ENCODE measurements around the gene GAS2L1.

The GAS2L1 gene

GRCh38 chr22:29275167-29275566 lies 31.3 kb upstream of the GAS2L1 start:
- DNase-seq (ENCODE audit: low read depth, low spot score) = no peak

GRCh38 chr22:29275819-29276565 lies 30.5 kb upstream of the GAS2L1 start:
- no peak for DNase-seq (ENCODE audit: low read depth, low spot score)

DNA sequence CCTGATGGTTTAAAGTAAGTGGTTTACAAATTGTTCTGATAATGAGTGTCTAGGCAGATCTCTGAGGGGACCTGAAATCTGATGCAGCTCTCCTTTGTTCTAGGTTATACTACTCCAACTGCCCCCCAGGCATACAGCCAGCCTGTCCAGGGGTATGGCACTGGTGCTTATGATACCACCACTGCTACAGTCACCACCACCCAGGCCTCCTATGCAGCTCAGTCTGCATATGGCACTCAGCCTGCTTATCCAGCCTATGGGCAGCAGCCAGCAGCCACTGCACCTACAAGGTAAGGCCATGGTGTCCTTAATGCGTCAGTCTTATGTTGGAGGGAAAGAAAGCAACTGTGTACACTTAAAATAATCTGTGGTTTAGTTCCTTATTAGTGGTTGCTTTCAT lies 28.5 kb upstream of the GAS2L1 start:
- no peak for DNase-seq (ENCODE audit: low read depth, low spot score)

DNA sequence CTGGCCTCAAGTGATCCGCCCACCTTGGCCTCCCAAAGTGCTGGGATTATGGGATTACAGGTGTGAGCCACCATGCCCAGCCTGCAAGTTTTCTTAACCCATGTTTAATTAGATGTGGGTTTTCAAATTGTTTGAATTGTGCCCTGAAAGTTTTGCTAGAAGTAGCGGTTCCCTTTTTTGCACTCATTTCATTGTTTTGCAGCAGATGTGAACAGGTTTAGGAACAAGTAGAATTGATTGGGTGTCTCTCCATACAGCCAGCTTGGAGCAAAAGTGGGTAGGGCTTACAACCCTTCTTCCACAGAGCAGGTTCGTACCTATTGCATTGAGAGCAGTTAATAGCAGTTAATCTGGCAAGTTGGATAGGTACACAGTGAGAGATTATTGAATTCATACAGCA lies 22.3 kb upstream of the GAS2L1 start:
- DNase-seq (ENCODE audit: low read depth, low spot score) = no peak

DNA sequence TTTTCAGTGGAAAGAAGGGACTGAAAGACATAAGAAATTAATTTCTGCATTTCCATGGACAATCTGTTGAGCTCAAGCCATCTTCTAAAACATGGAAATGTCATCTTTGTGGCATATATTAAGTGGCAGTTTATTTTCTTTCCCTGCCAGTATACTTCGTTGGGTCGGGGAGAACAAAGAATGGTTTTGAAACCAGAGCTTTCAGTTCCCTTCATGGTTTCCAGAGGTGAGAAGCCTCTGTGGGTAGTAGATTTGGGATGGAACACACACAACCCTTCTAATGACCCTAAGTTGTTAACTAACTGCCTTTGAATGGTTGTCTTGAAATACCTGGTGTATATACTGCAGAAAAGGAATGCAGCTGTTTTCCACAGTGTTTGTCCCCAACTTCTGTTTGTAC lies 17.6 kb upstream of the GAS2L1 start:
- DNase-seq (ENCODE audit: low read depth, low spot score) = no peak

DNA sequence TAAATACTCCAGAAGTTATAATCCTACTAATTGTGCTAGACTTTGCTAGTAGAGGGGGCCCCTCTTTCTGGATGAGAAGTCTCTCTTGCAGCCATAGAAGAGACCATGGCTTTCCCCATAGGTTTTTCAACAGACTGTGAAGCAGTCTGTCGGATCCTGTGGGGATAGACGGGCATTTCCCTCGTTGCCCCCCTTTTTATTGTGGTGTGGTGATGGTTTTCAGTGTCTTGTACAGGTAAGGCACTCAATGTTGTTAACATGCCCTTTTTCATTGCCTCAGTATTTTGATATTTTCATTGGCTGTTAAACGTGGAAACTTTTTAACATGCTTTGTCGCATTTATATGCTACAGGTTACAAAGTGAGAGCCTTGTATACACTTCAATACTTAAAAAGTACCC lies 16.4 kb upstream of the GAS2L1 start:
- no peak for DNase-seq (ENCODE audit: low read depth, low spot score)

- DNase-seq (ENCODE audit: low read depth, low spot score) = no peak
Measured at GRCh38 chr22:29291215-29291614, 15.2 kb upstream of the GAS2L1 start.

DNA sequence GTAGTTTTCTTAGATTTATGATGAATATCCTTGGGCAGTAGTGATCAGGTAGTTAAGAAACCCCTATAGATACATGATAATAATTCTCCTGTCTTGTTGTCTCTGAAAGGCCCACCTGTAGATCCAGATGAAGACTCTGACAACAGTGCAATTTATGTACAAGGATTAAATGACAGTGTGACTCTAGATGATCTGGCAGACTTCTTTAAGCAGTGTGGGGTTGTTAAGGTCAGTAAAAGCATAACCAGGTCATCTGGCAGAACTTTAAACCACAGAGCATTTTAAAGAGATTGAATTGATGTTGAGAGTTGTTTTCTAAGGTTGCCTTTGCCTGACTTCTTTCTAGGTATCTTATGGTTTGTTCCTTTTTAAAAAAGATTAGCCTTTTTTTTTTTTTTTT lies 14.1 kb upstream of the GAS2L1 start:
- no peak for DNase-seq (ENCODE audit: low read depth, low spot score)

DNA sequence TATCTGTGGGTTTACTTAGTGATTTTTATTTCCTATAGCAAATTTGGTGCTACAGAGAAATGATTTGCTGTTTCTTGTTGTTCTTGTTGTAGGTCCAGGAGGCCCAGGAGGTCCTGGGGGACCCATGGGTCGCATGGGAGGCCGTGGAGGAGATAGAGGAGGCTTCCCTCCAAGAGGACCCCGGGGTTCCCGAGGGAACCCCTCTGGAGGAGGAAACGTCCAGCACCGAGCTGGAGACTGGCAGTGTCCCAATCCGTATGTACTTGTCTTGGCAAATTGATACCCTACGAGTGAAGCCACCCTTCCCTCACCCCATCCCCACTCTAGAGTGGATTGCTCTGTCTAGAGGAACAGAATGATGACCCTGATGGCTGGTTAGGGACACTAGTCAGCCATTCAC lies 7.8 kb upstream of the GAS2L1 start:
- no peak for DNase-seq (ENCODE audit: low read depth, low spot score)

GRCh38 chr22:29299136-29299900 lies 7.1 kb upstream of the GAS2L1 start:
- no peak for DNase-seq (ENCODE audit: low read depth, low spot score)

DNA sequence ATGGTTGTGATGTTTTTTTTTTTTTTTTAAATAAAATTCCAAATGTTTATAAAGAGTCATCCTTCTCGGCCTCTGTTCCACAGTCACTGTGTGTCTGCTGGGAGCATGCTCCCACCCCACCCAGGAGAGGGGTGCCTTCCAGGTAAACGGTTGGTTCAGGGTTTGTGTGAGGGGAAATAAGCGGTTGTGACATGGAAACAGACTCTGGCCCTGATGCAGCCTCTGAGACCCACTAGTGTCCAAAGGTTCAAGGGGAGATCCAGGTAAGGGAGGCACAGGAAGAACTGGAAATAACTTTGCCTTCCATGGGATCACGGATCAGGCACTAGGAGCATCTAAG lies 6.0 kb upstream of the GAS2L1 start:
- DNase-seq (ENCODE audit: low read depth, low spot score) = no peak

- no peak for DNase-seq (ENCODE audit: low read depth, low spot score)
Measured at GRCh38 chr22:29300807-29301601, 5.4 kb upstream of the GAS2L1 start.

DNA sequence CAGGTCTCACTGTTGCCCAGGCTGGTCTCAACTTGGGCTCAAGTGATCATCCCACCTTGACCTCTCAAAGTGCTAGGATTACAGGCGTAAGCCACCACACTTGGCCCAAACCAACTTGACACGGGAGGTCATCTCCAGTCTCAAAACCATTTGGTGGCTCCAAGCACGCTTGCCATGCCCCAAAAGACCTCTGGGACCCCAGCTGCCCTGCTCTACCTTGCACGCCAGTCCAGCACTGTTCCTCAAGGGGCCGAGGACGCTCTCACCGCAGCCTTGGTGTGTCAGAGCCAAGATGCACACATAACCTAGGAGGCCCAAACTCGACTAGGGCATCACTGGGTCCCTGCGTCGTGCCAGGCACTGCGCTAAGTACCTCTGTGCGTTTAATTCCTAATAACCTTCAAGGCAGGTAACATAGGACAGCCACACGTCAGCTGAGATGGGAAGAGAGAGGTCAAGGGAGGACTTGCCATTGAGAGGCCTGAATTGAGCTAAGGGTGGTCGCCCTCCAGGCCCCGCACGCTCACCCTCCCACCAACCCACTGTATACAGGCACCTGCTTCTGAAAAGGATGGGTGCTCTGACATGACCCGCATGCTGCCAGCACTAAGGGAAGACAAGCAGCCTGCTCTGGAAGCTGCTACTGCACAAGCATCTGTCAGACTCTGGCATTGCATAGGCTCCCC lies 4.6 kb upstream of the GAS2L1 start:
- no peak for DNase-seq (ENCODE audit: low read depth, low spot score)

DNA sequence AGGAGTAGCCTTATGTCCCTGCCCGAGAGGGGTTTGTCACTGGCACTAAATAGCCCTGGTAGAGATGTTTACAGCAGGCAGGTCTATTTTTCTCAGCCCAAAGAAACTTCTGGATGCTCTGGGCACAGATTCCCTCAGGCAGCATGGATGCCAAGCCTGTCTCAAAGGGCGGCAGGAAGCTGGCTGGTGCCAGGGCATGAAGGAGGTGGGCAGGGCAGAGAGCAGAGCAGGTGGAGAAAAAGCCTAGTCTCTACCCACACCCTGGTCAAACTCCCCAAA lies 4.1 kb upstream of the GAS2L1 start:
- no peak for DNase-seq (ENCODE audit: low read depth, low spot score)

- no peak for DNase-seq (ENCODE audit: low read depth, low spot score)
Measured at GRCh38 chr22:29302681-29303465, 3.6 kb upstream of the GAS2L1 start.

GRCh38 chr22:29305836-29306174 lies 645 bp upstream of the GAS2L1 start:
- DNase-seq (ENCODE audit: low read depth, low spot score) = no peak

GRCh38 chr22:29306835-29307595 lies 565 bp downstream of the GAS2L1 start:
- no peak for DNase-seq (ENCODE audit: low read depth, low spot score)

GRCh38 chr22:29307596-29308147 lies 1.2 kb downstream of the GAS2L1 start:
- no peak for DNase-seq (ENCODE audit: low read depth, low spot score)

DNA sequence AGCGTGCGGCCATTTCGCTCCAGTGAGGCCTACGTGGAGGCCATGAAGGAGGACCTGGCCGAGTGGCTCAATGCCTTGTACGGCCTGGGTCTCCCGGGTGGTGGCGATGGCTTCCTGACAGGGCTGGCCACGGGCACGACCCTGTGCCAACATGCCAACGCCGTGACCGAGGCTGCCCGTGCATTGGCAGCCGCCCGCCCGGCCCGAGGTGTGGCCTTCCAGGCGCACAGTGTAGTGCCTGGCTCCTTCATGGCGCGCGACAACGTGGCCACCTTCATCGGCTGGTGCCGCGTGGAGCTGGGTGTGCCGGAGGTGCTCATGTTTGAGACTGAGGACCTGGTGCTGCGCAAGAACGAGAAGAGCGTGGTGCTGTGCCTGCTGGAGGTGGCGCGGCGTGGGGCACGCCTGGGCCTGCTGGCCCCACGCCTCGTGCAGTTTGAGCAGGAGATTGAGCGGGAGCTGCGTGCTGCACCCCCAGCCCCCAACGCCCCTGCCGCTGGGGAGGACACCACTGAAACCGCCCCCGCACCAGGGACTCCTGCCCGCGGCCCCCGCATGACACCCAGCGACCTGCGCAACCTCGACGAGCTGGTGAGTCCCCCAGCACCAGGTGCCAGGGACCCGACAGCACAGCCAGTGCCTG lies 1.8 kb downstream of the GAS2L1 start:
- DNase-seq (ENCODE audit: low read depth, low spot score) = no peak

- no peak for DNase-seq (ENCODE audit: low read depth, low spot score)
Measured at GRCh38 chr22:29308791-29309262, 2.4 kb downstream of the GAS2L1 start.
